H1 (cell line): ENCODE measurements around the gene CHEK2.

Experiments
- CTCF ChIP-seq, 3 experiments: IDR thresholded peaks; 1 replicate in 2 of 3; 2 replicates in 1 of 3; pipeline versions ENCODE4 v1.5.1 to v1.6.1; 2011; ENCODE audit warnings: low read length in 3 of 3, mild to moderate bottlenecking in 3 of 3, inconsistent platforms in 2 of 3, low read depth in 1 of 3, moderate library complexity in 1 of 3; ENCODE audit not compliant: insufficient read depth in 1 of 3; ENCODE audit errors: control extremely low read depth in 1 of 3
- TF ChIP-seq, protein P1 (sequence below): IDR thresholded peaks from 2 replicates; pipeline ENCODE4 v1.6.1; 2012; ENCODE audit warnings: inconsistent platforms

DNA sequence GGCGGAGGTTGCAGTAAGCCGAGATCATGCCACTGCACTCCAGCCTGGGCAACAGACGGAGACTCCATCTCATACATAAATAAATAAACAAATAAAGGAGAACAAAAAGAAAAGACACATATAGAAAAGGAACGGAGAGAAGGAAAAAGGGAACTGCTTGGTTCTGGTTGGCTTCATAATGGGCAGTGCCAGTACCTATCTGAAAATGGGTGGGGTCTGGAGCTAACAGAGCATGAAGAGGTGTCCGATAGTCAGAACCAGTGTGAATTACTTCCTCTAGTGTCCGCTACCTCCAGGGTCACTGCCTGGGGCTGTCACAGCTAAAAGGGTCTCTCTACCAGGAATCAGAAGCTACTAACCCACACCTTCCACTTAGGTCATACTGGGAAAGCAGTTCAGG, 34.8 kb downstream of the CHEK2 start:
- TF ChIP-seq, protein P1, sequence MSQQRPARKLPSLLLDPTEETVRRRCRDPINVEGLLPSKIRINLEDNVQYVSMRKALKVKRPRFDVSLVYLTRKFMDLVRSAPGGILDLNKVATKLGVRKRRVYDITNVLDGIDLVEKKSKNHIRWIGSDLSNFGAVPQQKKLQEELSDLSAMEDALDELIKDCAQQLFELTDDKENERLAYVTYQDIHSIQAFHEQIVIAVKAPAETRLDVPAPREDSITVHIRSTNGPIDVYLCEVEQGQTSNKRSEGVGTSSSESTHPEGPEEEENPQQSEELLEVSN, result no peak
- TF ChIP-seq CTCF (IDR thresholded peaks at IDR 0.05; ENCODE audit: control extremely low read depth in 1 of 3, insufficient read depth in 1 of 3, low read depth in 1 of 3, low read length in 3 of 3), result no peak
